HEK293T (cell line): Measurements from ENCODE around the gene KLHL26.

ENCODE experiments used
- CTCF ChIA-PET: fragments of 350-600 bp; formaldehyde crosslinking; extraction: SDS; loops from one replicate; lab custom pipeline; 2021; ENCODE audit warnings: antibody characterized with exemption, inconsistent platforms; lab: Yijun Ruan, JAX
- POLR2A ChIA-PET: fragments of 350-600 bp; formaldehyde crosslinking; extraction: SDS; loops from one replicate; lab custom pipeline; 2020; ENCODE audit warnings: antibody characterized with exemption, inconsistent platforms; lab: Yijun Ruan, JAX
- DNase-seq: peaks from one replicate; pipeline ENCODE4 v3.0.0; 2012; ENCODE audit warnings: mixed read lengths; ENCODE audit errors: extremely low spot score
- ARNT ChIP-seq: fragments of 450-650 bp; IDR thresholded peaks from 2 replicates; pipeline ENCODE4 v1.6.1; 2017; ENCODE audit warnings: mild to moderate bottlenecking
- BHLHE40 ChIP-seq: fragments of 450-650 bp; IDR thresholded peaks from 2 replicates; pipeline ENCODE4 v1.6.1; 2016; ENCODE audit warnings: mild to moderate bottlenecking, moderate library complexity, borderline replicate concordance
- CTBP1 ChIP-seq: fragments of 450-650 bp; IDR thresholded peaks from 2 replicates; pipeline ENCODE4 v1.6.1; 2016; ENCODE audit warnings: borderline replicate concordance
- ELF4 ChIP-seq: fragments of 450-650 bp; IDR thresholded peaks from 2 replicates; pipeline ENCODE4 v1.6.1; 2017; ENCODE audit warnings: antibody characterized with exemption
- FOXA1 ChIP-seq: fragments of 450-650 bp; IDR thresholded peaks from 2 replicates; pipeline ENCODE4 v1.6.1; 2016; ENCODE audit warnings: mild to moderate bottlenecking
- FOXK2 ChIP-seq: fragments of 450-650 bp; IDR thresholded peaks from 2 replicates; pipeline ENCODE4 v1.6.1; 2016; ENCODE audit warnings: mild to moderate bottlenecking
- FOXM1 ChIP-seq: fragments of 450-650 bp; IDR thresholded peaks from 2 replicates; pipeline ENCODE4 v1.6.1; 2017; ENCODE audit warnings: mild to moderate bottlenecking, borderline replicate concordance
- HDGF ChIP-seq: fragments of 450-650 bp; IDR thresholded peaks from 2 replicates; pipeline ENCODE4 v1.6.1; 2017; ENCODE audit warnings: antibody characterized with exemption, borderline replicate concordance
- L3MBTL2 ChIP-seq: fragments of 450-650 bp; conservative IDR thresholded peaks from 2 replicates; pipeline ENCODE4 v1.6.1; 2016; ENCODE audit warnings: mild to moderate bottlenecking
- LEF1 ChIP-seq: fragments of 450-650 bp; IDR thresholded peaks from 2 replicates; pipeline ENCODE4 v1.6.1; 2017; ENCODE audit warnings: mild to moderate bottlenecking, borderline replicate concordance
- NFRKB ChIP-seq: fragments of 450-650 bp; IDR thresholded peaks from 2 replicates; pipeline ENCODE4 v1.6.1; 2016; ENCODE audit warnings: mild to moderate bottlenecking, moderate library complexity
- PKNOX1 ChIP-seq: fragments of 450-650 bp; IDR thresholded peaks from 2 replicates; pipeline ENCODE4 v1.6.1; 2016
- SP1 ChIP-seq: fragments of 450-650 bp; IDR thresholded peaks from 2 replicates; pipeline ENCODE4 v1.6.1; 2017
- SUZ12 ChIP-seq: fragments of 450-650 bp; IDR thresholded peaks from 2 replicates; pipeline ENCODE4 v1.6.1; 2016; ENCODE audit warnings: mild to moderate bottlenecking
- TARDBP ChIP-seq: fragments of 450-650 bp; IDR thresholded peaks from 2 replicates; pipeline ENCODE4 v1.6.1; 2016
- ZNF384 ChIP-seq: fragments of 450-650 bp; IDR thresholded peaks from 2 replicates; pipeline ENCODE4 v1.6.1; 2016

KLHL26 gene

GRCh38 chr19:18629166-18630088 is 7.4 kb upstream of the KLHL26 start:
- ChIA-PET POLR2A (interaction anchor here (1.4 kb wide), 1 partner anchor 40 kb away, joined by 4 read pairs; no protein-coding TSS in a partner anchor), CTCF (no interaction called here)
- DNase-seq, result no peak
- no peak for TF ChIP-seq ZNF384
- TF ChIP-seq FOXA1, result no peak
- no peak for TF ChIP-seq SP1
- no peak for TF ChIP-seq ELF4
- TF ChIP-seq PKNOX1, result no peak
- TF ChIP-seq HDGF, result no peak
- no peak for TF ChIP-seq SUZ12
- TF ChIP-seq ARNT, result no peak
- no peak for TF ChIP-seq TARDBP
- no peak for TF ChIP-seq CTBP1
- TF ChIP-seq LEF1, result no peak
- no peak for TF ChIP-seq FOXM1
- TF ChIP-seq BHLHE40, result no peak
- TF ChIP-seq FOXK2, result no peak
- TF ChIP-seq NFRKB, result no peak
- TF ChIP-seq L3MBTL2, result no peak

- ChIA-PET CTCF (no interaction called here), POLR2A (no interaction called here)
- no peak for DNase-seq
- TF ChIP-seq FOXM1 (no peak), ZNF384 (no peak), LEF1 (no peak), SUZ12 (no peak), BHLHE40 (no peak), L3MBTL2 (no peak), FOXA1 (no peak), HDGF (no peak), TARDBP (no peak), ARNT (no peak), CTBP1 (no peak), PKNOX1 (no peak), ELF4 (no peak), SP1 (no peak), NFRKB (no peak), FOXK2 (no peak)
These were observed 3.5 kb upstream of the KLHL26 start for GRCh38 chr19:18633321-18633720.

GRCh38 chr19:18634612-18635297 is 2.1 kb upstream of the KLHL26 start:
- no peak for DNase-seq
- CTCF ChIA-PET, result no interaction called here
- TF ChIP-seq CTBP1 (no peak), SUZ12 (no peak), SP1 (no peak), BHLHE40 (no peak), TARDBP (no peak), FOXM1 (no peak)
- POLR2A ChIA-PET, result no interaction called here

- TF ChIP-seq LEF1 (no peak), TARDBP (no peak), HDGF (no peak), FOXM1 (no peak), PKNOX1 (no peak), L3MBTL2 (no peak), ELF4 (no peak), ZNF384 (no peak), SP1 (no peak), ARNT (no peak), SUZ12 (no peak), CTBP1 (no peak), FOXK2 (no peak), FOXA1 (no peak), NFRKB (no peak), BHLHE40 (no peak)
- ChIA-PET CTCF (no interaction called here), POLR2A (no interaction called here)
- DNase-seq, result no peak
These were observed 1.0 kb upstream of the KLHL26 start for GRCh38 chr19:18635831-18636182.

GRCh38 chr19:18636183-18636968 is 452 bp upstream of the KLHL26 start:
- CTCF ChIA-PET, result no interaction called here

More at GRCh38 chr19:18636183-18636968, 452 bp upstream of the KLHL26 start:
- TF ChIP-seq SP1 (peak; percentile 98), ELF4 (no peak), LEF1 (no peak), FOXA1 (no peak)
- peak; percentile 98 for DNase-seq
- POLR2A ChIA-PET, result no interaction called here
